Measurements from ENCODE around the gene KIAA0825.

KIAA0825 gene

DNA sequence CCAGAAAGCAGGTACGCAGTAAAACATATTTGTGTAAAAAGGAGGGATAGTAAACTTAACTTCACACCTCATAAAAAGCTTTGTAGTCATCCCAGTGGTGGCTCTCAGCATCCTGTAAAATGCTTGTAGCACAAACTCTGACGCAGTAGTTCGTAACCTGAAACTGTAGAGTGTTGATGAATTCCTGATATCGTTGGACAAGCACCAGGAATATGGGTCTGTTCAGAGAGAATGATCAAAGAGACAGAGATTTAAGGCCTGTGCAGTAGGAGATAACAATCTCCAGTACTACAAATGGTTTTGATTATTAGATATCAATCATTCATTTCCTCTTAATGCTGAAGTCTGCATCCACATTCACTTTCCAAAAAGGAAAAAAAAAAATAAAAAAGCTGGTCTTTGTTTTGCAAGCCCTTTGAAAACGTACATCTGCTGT, 148.5 kb downstream of the KIAA0825 start:
- peak; percentile 93 for DNase-seq (ENCODE audit: extremely low read depth, low read depth)
- TF ChIP-seq, protein P1, sequence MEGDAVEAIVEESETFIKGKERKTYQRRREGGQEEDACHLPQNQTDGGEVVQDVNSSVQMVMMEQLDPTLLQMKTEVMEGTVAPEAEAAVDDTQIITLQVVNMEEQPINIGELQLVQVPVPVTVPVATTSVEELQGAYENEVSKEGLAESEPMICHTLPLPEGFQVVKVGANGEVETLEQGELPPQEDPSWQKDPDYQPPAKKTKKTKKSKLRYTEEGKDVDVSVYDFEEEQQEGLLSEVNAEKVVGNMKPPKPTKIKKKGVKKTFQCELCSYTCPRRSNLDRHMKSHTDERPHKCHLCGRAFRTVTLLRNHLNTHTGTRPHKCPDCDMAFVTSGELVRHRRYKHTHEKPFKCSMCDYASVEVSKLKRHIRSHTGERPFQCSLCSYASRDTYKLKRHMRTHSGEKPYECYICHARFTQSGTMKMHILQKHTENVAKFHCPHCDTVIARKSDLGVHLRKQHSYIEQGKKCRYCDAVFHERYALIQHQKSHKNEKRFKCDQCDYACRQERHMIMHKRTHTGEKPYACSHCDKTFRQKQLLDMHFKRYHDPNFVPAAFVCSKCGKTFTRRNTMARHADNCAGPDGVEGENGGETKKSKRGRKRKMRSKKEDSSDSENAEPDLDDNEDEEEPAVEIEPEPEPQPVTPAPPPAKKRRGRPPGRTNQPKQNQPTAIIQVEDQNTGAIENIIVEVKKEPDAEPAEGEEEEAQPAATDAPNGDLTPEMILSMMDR (IDR thresholded peaks at IDR 0.05; ENCODE audit: low read depth, low read length, missing control alignments): no peak

DNA sequence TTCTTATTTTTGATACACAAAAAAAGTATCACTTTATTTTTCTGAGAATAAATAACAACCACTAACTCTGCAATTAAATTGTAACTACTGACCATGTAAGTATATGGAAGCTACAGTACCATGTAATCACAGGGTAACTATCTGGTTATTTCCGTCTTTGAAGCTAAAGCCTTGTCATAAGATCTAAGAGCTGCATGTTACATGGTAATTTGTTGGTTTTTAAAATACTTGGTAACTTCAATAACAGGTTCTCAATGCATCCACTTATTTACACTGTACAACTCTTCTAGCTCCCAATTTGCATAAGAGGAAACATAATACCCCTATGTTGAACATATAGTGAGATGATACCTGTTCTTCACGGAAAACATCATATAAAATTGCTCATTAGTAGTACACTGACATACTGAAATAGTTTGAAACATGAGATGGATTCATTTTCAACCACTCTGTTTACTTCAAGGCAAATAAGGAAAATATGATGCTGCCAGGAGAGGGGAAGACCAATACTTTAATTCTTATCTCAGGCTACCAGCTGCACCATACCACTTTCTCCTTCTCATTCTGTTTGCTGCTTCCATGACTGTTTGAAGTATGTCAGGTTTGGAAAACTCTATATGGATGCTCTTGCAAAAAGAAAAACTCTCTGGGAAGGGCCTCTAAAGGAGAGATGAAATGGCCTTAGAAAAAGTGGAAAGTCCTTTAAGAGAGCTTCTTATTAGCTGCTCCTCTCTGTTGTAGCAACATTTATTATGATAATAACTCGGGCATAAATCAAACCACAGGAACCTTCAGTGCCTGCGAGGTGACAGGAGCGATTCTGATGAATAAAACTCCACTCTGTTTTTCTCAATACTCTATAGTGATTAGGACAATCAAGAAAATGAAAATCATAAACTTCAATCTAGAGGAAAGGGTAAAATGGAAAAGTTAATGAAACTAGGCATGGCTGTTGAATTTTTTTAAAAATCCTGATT, 150.2 kb downstream of the KIAA0825 start:
- TF ChIP-seq, protein P1 (IDR thresholded peaks at IDR 0.05; ENCODE audit: low read depth, low read length, missing control alignments): no peak
- no peak for DNase-seq (ENCODE audit: extremely low read depth, low read depth)
- H3K4me3 ChIP-seq (replicated peaks; ENCODE audit: low read depth, low read length): no peak overlapping the region

More for the DNA sequence above, 148.5 kb downstream of the KIAA0825 start:
- H3K4me3 ChIP-seq (replicated peaks; ENCODE audit: low read depth, low read length): no peak overlapping the region

DNA sequence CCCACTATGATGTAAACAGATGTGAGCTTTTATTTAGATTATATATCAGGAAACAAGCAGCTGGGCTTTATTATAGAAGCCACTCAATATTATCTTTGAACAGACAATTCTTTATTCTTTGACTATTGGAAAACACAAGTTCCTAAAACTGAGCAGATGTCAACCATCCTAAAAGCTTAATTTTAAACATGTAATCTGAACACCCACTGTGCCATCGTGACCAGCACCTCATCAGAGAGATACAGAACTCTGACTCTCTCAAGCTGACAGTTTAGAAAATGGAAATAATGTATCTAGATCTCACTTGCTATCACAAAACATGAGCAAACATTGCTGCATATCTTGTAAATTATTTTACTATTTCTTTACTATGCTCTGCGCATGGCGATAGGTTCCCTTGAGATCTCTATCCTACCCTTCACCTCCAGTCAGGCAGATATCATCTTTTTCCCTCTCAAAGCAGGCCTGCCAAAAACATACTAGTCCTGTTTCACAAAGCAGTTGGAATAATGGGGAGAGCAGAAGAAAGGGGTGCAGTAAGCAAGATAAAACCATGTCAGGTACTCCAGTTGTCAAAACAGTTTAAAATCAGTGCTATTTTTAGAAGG, 151.0 kb downstream of the KIAA0825 start:
- H3K4me3 ChIP-seq (replicated peaks; ENCODE audit: low read depth, low read length): no peak overlapping the region
- TF ChIP-seq, protein P1 (IDR thresholded peaks at IDR 0.05; ENCODE audit: low read depth, low read length, missing control alignments): no peak
- DNase-seq (ENCODE audit: extremely low read depth, low read depth): no peak

DNA sequence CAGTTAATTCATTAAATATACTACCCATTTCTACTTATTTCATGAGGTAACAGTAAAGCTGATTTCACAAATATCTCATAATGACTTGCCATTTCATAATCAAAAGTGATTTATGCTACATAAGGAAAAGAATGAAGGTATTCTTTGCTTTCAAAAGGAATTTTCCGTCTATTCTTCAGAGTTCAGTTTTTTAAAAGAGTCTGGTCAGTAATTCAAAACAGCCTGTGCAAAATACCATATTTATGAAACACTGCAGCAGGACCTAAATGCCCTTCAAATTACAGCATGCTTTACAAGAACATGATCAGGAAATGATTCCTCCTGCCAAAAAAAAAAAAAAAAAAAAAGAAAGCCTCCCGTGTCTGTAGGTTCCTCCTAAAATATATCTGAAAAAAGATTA, 154.7 kb downstream of the KIAA0825 start:
- DNase-seq (ENCODE audit: extremely low read depth, low read depth): no peak
- no peak overlapping the region for H3K4me3 ChIP-seq (replicated peaks; ENCODE audit: low read depth, low read length)
- TF ChIP-seq, protein P1 (IDR thresholded peaks at IDR 0.05; ENCODE audit: low read depth, low read length, missing control alignments): no peak

DNA sequence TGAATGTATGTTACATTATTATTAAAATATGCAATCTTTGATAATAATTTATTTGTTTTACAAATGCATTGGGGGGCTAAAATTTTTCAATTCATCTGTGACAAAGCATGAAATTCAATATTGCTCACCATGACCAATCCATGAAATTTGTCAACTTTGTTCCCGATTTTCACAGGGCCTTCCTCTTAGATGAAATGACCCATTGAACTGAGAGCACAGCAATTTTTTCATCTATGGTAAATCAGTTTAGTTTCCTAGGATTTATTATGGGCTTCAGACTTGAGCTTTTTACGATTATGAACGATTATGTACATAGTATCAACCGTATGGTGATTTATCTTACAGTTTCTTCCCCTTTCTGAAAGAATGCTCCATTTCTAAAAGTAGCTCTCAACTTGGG, 157.3 kb downstream of the KIAA0825 start:
- H3K4me3 ChIP-seq (replicated peaks; ENCODE audit: low read depth, low read length): no peak overlapping the region
- TF ChIP-seq, protein P1 (IDR thresholded peaks at IDR 0.05; ENCODE audit: low read depth, low read length, missing control alignments): no peak
- no peak for DNase-seq (ENCODE audit: extremely low read depth, low read depth)

DNA sequence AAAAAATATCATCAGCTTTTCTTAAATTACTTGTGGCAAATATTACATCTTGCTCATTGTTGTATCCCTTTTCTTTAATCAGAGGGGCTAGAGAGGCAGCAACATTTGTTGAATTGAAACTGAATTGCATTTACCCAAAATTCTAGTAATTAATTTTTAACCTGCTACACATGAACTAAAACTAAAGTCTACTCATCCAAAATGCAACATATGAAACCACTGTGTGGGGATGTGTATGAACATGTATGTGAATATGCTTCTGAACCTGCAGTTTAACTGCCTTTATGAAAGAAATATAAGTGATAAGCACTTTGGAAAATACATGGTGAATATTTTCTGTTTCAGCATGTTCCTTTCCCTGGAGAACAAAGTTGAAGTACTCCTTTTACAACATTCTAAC, 158.5 kb downstream of the KIAA0825 start:
- TF ChIP-seq, protein P1 (IDR thresholded peaks at IDR 0.05; ENCODE audit: low read depth, low read length, missing control alignments): no peak
- H3K4me3 ChIP-seq (replicated peaks; ENCODE audit: low read depth, low read length): no peak overlapping the region
- no peak for DNase-seq (ENCODE audit: extremely low read depth, low read depth)
